CD4-positive, CD25-positive, alpha-beta regulatory T cell (primary cell): ENCODE measurements around the gene ETV6. TPM values are rescaled to one million over a fixed set of nuclear protein-coding genes. Genes with fewer than 3 reads are reported as not detected.

ENCODE experiments used
- ATAC-seq, 2 donors: fragments of 150-1000 bp; cut with Tn5 transposase; one replicate each; pipeline ENCODE4 v1.10.0; 2021; ENCODE audit warnings: low read depth in 2 of 2, moderate number of reproducible peaks in 2 of 2, moderate library complexity in 1 of 2
- DNase-seq, 3 donors: peaks; one replicate each; pipeline versions ENCODE4 v3.0.0 to v3.0.0-alpha.2; 2012 to 2022; ENCODE audit warnings: mixed read lengths in 1 of 3
- H3K27ac ChIP-seq: one replicate; pipeline ENCODE4 v1.7.0; 2013; ENCODE audit warnings: mild to moderate bottlenecking, low read length; ENCODE audit not compliant: insufficient read depth, poor library complexity, severe bottlenecking
- H3K27me3 ChIP-seq: one replicate; pipeline ENCODE4 v1.7.0; 2013; ENCODE audit warnings: low read length; ENCODE audit not compliant: control insufficient read depth, insufficient read depth
- H3K36me3 ChIP-seq: one replicate; pipeline ENCODE4 v1.7.0; 2013; ENCODE audit warnings: mild to moderate bottlenecking, low read length, moderate library complexity; ENCODE audit not compliant: control insufficient read depth, insufficient read depth
- H3K4me1 ChIP-seq: 2 replicates; pipeline ENCODE4 v1.7.0; 2013; ENCODE audit warnings: mild to moderate bottlenecking, low read length; ENCODE audit not compliant: insufficient read depth, control insufficient read depth, poor library complexity, severe bottlenecking
- H3K4me3 ChIP-seq: one replicate; pipeline ENCODE4 v1.7.0; 2013; ENCODE audit warnings: low read depth, mild to moderate bottlenecking, low read length, moderate library complexity
- H3K9me3 ChIP-seq, 2 experiments: 1 replicate in 1 of 2; 2 replicates in 1 of 2; pipeline ENCODE4 v1.7.0; 2013; ENCODE audit warnings: low read length in 2 of 2, mild to moderate bottlenecking in 1 of 2, moderate library complexity in 1 of 2; ENCODE audit not compliant: control insufficient read depth in 2 of 2
- H3K27ac Mint-ChIP-seq, 3 donors: one replicate each; pipeline ENCODE4 v1.8.0; 2020 to 2022; ENCODE audit warnings: mild to moderate bottlenecking in 3 of 3, mixed read lengths in 3 of 3, moderate library complexity in 2 of 3
- H3K27me3 Mint-ChIP-seq: one replicate; pipeline ENCODE4 v1.8.0; 2022; ENCODE audit warnings: mild to moderate bottlenecking, mixed read lengths
- H3K36me3 Mint-ChIP-seq: one replicate; pipeline ENCODE4 v1.8.0; 2020; ENCODE audit warnings: mixed read lengths
- H3K4me1 Mint-ChIP-seq, 4 donors: one replicate each; pipeline ENCODE4 v1.8.0; 2020 to 2022; ENCODE audit warnings: mixed read lengths in 4 of 4, mild to moderate bottlenecking in 1 of 4
- H3K4me3 Mint-ChIP-seq, 4 donors: one replicate each; pipeline ENCODE4 v1.8.0; 2020 to 2022; ENCODE audit warnings: mild to moderate bottlenecking in 4 of 4, mixed read lengths in 4 of 4, moderate library complexity in 3 of 4
- H3K9me3 Mint-ChIP-seq, 7 donors: one replicate each; pipeline ENCODE4 v1.8.0; 2020 to 2022; ENCODE audit warnings: mixed read lengths in 7 of 7, mild to moderate bottlenecking in 3 of 7, moderate library complexity in 2 of 7
- polyA plus RNA-seq, 4 donors: library from polyadenylated mRNA; unstranded; fragments of 300-500 nt; fragmentation: Illumina TruSeq; gene quantifications; one replicate each; pipeline ENCODE4 v1.2.3, GENCODE V29; 2021
- total RNA-seq: library from RNA; stranded (reverse); gene quantifications from one replicate; pipeline ENCODE4 v1.2.3, GENCODE V29; 2022

Gene ETV6
- total and polyA plus RNA-seq, 5 donors from 2014 or later: 2.5 to 62.5 (median 4.1) TPM

DNA sequence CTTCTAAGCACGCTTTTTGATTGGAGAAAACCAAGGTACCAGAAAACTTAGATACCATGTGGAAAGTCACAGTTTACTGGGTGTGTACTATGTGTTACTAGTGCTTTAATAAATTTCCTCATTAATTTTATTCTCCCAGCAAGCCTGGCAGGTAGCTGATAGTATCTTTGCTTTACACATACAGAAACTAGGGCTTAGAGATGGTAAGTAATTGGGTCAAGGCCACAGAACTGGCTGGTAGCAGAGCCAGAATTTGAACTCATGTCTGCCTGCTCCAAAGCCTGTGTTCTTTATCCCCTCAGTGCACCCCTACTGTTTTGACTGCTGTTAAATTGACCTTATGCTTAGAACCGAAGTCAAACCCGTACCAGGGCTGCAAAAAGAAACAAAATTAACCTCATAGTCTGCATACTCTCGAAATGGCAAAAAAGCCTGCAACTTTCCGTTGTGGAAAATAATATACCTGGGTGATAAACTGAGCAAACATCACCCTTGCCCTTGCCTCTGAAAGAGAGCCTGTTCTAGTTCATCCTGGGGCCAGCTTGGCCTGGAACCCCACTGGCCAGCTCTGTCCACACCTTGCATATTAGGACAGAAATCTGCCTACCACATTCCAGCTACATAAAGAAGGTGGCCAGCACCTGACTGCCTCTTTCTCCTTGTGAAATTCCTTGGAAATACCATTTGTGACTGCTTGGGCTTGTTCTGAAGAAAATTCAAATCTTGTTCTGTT, 118.9 kb downstream of the ETV6 start:
- Histone ChIP-seq H3K36me3 (peaks cover 2% of the 10 kb centered on the region), H3K27me3 (no peaks in the 10 kb centered on the region), H3K4me3 (no peak overlapping the region), H3K4me1 (peaks cover 49% of the 10 kb centered on the region), H3K27ac (no peak overlapping the region), H3K9me3 (no peaks in the 10 kb centered on the region)
- H3K27ac Mint-ChIP-seq: peak overlapping the region in 2 of 3 donors; percentile 11 to 82
- peaks cover 45 to 82% (median 63%) of the 10 kb centered on the region in 4 donors for H3K4me1 Mint-ChIP-seq
- ATAC-seq (no peak), DNase-seq (no peak)
- peaks cover 21% of the 10 kb centered on the region for H3K36me3 Mint-ChIP-seq
- H3K4me3 Mint-ChIP-seq: peak overlapping the region in 2 of 4 donors; percentile 8 to 45
- no peaks in the 10 kb centered on the region for H3K27me3 Mint-ChIP-seq
- peaks cover 0 to 2% (median 0%) of the 10 kb centered on the region in 7 donors for H3K9me3 Mint-ChIP-seq

DNA sequence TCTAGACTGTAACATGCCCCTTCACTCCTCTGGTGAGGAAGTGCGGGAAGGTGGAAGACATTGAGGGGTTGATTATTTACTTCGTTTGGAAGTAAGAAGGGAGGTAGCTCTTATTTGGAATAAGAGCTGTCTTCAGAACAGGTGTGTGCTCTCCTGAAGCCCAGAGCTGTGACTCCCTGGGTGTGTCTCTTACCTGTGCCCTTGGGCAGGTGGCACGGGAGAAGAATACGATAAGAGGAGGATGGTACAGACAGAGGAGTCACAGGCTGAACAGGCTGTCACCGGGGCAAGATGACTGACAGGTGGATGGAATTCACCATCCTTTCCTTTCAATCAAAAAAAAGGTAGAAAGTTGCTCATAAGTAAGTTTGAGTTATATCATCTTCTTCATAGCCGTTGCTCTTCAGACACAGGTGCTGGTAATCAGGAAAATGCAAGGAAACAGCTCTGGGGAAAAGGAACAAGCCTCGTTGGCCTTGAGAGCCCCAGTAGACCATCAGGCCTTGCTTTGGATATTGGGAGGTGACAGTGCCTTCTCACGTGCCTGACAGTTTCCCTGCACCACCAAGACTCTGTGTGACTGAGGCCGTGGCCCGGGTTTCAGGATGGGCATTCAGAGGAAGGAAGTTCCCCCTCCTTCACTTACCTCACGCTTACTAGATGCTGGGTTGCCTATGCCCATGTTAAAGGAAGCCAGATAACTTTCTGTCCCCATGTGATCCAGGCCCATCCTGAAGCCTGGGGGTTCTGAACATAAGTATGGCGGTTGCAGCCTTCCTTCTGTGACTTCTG, 120.4 kb downstream of the ETV6 start:
- H3K4me3 ChIP-seq: peak overlapping the region; percentile 3
- H3K9me3 ChIP-seq: no peaks in the 10 kb centered on the region
- Mint-ChIP-seq H3K27me3 (no peaks in the 10 kb centered on the region), H3K4me1 (peaks cover 35 to 83% (median 65%) of the 10 kb centered on the region in 4 donors), H3K9me3 (peaks cover 0 to 2% (median 0%) of the 10 kb centered on the region in 7 donors), H3K4me3 (peak overlapping the region in 3 of 4 donors; percentile 23 to 49 (median 43)), H3K27ac (peak overlapping the region; percentile 17 to 82 (median 74)), H3K36me3 (peaks cover 28% of the 10 kb centered on the region)
- peak in 1 of 3 donors; percentile 18 for DNase-seq
- H3K36me3 ChIP-seq: peaks cover 2% of the 10 kb centered on the region
- peaks cover 49% of the 10 kb centered on the region for H3K4me1 ChIP-seq
- H3K27ac ChIP-seq: no peak overlapping the region
- no peaks in the 10 kb centered on the region for H3K27me3 ChIP-seq
- no peak for ATAC-seq

DNA sequence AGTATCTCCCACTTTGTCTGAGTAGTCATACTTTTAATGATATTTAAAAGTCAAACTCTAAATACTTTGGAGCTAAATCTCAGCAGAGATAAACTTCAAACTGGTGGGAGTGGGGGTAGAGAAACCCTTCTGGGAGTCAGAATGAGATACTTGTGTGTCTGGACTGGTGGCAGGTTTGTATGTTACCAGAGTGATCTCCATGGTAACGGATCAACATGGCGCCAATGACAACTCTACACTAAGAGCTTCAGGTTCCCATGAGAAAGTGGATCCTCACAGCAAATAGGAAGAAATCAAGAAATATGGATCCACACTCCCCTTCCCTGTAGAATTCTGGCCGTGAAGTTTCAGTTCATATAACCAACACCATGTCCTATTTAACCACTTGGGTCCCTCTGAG, 121.9 kb downstream of the ETV6 start:
- Mint-ChIP-seq H3K36me3 (peaks cover 28% of the 10 kb centered on the region), H3K27ac (peak overlapping the region in 1 of 3 donors; percentile 10), H3K9me3 (peaks cover 0 to 2% (median 0%) of the 10 kb centered on the region in 7 donors), H3K4me3 (peak overlapping the region in 1 of 4 donors; percentile 16), H3K4me1 (peaks cover 25 to 71% (median 54%) of the 10 kb centered on the region in 4 donors), H3K27me3 (no peaks in the 10 kb centered on the region)
- H3K27me3 ChIP-seq: no peaks in the 10 kb centered on the region
- no peak overlapping the region for H3K27ac ChIP-seq
- H3K4me1 ChIP-seq: peaks cover 36% of the 10 kb centered on the region
- no peak overlapping the region for H3K4me3 ChIP-seq
- no peaks in the 10 kb centered on the region for H3K9me3 ChIP-seq
- peaks cover 2% of the 10 kb centered on the region for H3K36me3 ChIP-seq
- DNase-seq (no peak), ATAC-seq (no peak)

DNA sequence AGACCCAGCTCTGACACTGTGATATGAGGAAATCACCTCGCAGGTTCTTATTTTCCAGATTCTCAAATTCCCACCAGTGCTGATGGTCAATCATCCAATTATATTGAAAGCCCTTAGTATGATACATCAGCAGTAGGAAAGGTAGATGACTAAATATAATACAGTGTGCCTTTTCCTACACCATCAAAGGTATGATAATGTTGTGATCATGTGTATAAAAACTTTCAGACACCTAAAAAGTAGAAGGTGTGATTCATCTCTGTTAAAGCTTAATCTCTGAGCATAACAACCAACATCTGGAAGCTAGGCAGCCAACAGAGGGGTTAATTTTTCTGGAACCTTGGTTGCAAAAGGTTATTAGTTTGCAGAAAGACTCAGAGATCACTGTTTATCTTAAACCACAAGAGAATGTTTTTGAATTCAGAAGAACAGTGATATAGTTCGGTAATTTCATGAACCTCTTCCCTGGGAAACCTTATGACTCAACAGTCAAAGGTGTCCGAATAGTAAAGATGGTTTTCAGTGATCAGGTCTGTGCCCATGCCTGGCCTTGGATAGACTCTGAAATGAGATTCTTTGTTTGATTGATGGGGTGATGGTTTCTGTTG, 122.5 kb downstream of the ETV6 start:
- no peak for ATAC-seq
- peak overlapping the region in 1 of 3 donors; percentile 75 for H3K27ac Mint-ChIP-seq

DNA sequence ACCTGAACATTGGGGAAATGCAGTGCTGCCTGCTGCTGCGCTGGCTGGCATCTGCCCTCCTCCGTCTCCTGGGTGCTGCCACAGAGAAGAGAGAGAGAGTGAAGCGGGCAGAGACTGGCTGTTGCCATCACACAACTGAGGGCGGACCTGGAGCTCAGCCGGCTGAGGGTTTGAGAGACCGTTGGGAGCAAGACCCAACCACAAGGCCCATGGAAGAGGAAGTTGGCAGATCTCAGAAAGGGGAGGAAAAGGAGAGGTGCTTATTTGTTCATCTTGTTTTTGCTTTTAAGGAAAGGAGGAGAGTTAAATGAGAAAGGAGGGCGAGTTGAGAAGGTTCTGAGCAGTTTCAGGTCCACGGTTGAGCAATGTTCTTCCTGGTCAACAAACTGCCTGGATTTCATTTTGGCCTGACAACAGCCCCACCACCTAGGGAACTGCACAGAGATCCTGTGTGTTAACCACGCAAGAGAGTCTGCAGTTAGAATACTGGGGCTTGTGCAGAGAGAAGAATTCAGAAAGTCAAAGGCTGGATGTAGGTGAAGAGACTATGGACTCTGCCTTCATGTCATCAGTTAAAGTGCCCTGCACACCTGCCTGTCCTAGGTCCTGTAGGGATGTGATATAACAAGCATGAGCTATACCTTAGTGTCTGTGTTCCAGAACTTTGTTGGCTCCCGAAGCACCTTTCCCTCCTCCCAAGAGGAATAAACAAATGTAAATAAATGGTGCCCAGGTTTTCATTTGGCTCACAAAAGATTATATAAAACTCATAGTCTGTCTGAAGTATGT, 124.6 kb downstream of the ETV6 start:
- Histone ChIP-seq H3K27me3 (no peaks in the 10 kb centered on the region), H3K36me3 (peaks cover 4% of the 10 kb centered on the region), H3K27ac (no peak overlapping the region), H3K4me1 (peaks cover 19% of the 10 kb centered on the region), H3K9me3 (no peaks in the 10 kb centered on the region), H3K4me3 (no peak overlapping the region)
- ATAC-seq: no peak
- Mint-ChIP-seq H3K27me3 (no peaks in the 10 kb centered on the region), H3K4me3 (no peak overlapping the region), H3K27ac (peak overlapping the region in 1 of 3 donors; percentile 86), H3K9me3 (peaks cover 0 to 2% (median 0%) of the 10 kb centered on the region in 7 donors), H3K36me3 (peaks cover 25% of the 10 kb centered on the region), H3K4me1 (peaks cover 9 to 60% (median 38%) of the 10 kb centered on the region in 4 donors)
- DNase-seq: no peak

More for the DNA sequence above, 122.5 kb downstream of the ETV6 start:
- Mint-ChIP-seq H3K36me3 (peaks cover 28% of the 10 kb centered on the region), H3K4me3 (no peak overlapping the region), H3K4me1 (peaks cover 25 to 64% (median 47%) of the 10 kb centered on the region in 4 donors), H3K27me3 (no peaks in the 10 kb centered on the region), H3K9me3 (peaks cover 0 to 2% (median 0%) of the 10 kb centered on the region in 7 donors)
- Histone ChIP-seq H3K4me3 (no peak overlapping the region), H3K27me3 (no peaks in the 10 kb centered on the region), H3K4me1 (peaks cover 30% of the 10 kb centered on the region), H3K36me3 (peaks cover 2% of the 10 kb centered on the region), H3K9me3 (no peaks in the 10 kb centered on the region), H3K27ac (no peak overlapping the region)
- peak in 1 of 3 donors; percentile 22 for DNase-seq

DNA sequence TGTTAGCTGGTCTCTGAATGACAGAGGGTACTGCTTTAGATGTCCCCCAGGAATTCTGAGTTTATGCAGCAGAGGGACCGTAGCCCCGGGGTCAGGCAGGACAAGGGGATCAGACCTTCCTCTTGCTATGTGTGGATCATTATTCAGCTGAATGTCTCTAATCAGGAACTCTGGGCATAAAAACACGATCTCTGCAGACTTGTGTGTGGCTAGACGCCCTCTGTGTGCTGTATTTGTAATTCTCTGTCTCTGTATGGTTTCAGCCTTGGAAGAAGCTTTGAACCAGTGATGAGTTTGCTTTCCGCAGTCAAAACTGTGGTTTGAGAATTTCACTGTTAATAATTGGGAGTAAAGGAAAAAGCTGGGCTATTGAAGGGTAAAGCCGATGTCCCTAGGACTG, 125.3 kb downstream of the ETV6 start:
- Mint-ChIP-seq H3K36me3 (peaks cover 18% of the 10 kb centered on the region), H3K27me3 (no peaks in the 10 kb centered on the region)
- no peaks in the 10 kb centered on the region for H3K9me3 ChIP-seq

DNA sequence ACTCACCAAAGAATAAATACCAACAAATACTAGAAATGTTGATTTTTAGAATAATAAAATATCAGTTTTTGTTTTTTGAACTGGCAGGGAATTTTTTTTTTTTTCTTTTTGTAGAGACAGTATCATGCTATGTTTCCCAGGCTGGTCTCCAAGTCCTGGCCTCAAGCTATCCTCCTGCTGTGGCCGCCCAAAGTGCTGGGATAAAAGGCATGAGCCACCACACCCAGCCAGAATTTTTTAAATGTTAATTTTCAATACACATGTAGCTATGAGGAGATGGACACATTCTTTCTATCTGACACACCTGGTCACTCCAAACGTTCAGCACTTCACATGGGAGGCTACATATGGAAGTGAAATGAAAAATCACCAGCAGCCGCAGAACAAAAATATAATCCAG, 126.8 kb downstream of the ETV6 start:
- Histone ChIP-seq H3K4me3 (no peak overlapping the region), H3K27me3 (no peaks in the 10 kb centered on the region), H3K4me1 (peaks cover 2% of the 10 kb centered on the region), H3K9me3 (no peaks in the 10 kb centered on the region), H3K27ac (no peak overlapping the region), H3K36me3 (peaks cover 4% of the 10 kb centered on the region)
- ATAC-seq (no peak), DNase-seq (no peak)
- peaks cover 6 to 51% (median 33%) of the 10 kb centered on the region in 4 donors for H3K4me1 Mint-ChIP-seq
- peaks cover 16% of the 10 kb centered on the region for H3K36me3 Mint-ChIP-seq
- peaks cover 0 to 2% (median 0%) of the 10 kb centered on the region in 7 donors for H3K9me3 Mint-ChIP-seq
- H3K4me3 Mint-ChIP-seq: no peak overlapping the region
- no peak overlapping the region for H3K27ac Mint-ChIP-seq
- no peaks in the 10 kb centered on the region for H3K27me3 Mint-ChIP-seq

More for the DNA sequence above, 125.3 kb downstream of the ETV6 start:
- Mint-ChIP-seq H3K4me1 (peaks cover 6 to 52% (median 32%) of the 10 kb centered on the region in 4 donors), H3K9me3 (peaks cover 0 to 2% (median 0%) of the 10 kb centered on the region in 7 donors), H3K4me3 (peak overlapping the region in 1 of 4 donors; percentile 43), H3K27ac (peak overlapping the region in 2 of 3 donors; percentile 4 to 45)
- Histone ChIP-seq H3K4me1 (peaks cover 15% of the 10 kb centered on the region), H3K36me3 (peaks cover 4% of the 10 kb centered on the region), H3K4me3 (no peak overlapping the region), H3K27ac (no peak overlapping the region), H3K27me3 (no peaks in the 10 kb centered on the region)
- no peak for DNase-seq
- ATAC-seq: no peak
